ENCODE measurements around the gene ADIPOR2. TPM values are rescaled to one million over a fixed set of nuclear protein-coding genes. Genes with fewer than 3 reads are reported as not detected.

ADIPOR2 gene
- total and polyA plus RNA-seq, 5 donors from 2014 or later: 1.8 to 26.3 (median 2.6) TPM

DNA sequence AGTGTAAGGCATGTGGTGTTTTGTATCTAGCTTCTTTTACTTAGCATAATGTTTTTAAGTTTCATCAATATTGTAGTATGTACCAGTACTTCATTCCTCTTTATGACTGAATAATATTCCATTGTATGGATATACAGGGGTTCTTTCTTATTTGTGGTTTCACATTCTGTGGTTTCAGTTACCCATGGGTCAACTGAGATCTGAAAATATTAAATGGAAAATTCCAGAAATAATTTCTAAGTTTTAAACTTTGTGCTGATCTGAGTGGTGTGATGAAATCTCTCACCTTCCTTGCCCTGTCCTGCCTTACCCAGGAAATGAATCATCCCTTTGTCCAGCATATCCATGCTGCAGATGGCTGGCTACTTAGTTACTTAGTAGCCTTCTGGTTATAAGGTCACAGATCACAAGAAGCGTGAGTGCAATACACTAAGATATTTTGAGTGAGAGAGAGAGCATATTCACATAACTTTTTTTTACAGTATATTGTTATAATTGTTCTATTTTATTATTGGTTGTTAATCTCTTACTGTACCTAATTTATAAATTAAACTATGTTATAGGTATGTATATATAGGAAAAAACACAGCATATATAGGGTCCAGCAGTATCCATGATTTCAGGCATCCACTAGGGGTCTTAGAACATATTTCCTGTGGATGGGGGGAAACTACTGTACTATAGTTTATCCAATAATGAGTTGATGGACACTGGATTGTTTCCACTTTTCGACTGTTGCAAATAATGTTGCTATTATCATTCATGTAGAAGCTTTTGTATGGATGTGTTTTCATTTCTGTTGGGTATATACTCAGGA is 69.9 kb downstream of the ADIPOR2 start:
- Mint-ChIP-seq H3K4me1 (peaks cover 0 to 30% (median 16%) of the 10 kb centered on the region in 4 donors), H3K36me3 (peaks cover 38% of the 10 kb centered on the region), H3K27me3 (no peaks in the 10 kb centered on the region), H3K27ac (no peak overlapping the region), H3K4me3 (no peak overlapping the region), H3K9me3 (peaks cover 0 to 1% (median 0%) of the 10 kb centered on the region in 7 donors)
- no peak for ATAC-seq (ENCODE audit: low read depth in 2 of 2)
- Histone ChIP-seq H3K27ac (ENCODE audit: insufficient read depth, low read length, poor library complexity, severe bottlenecking) (no peak overlapping the region), H3K9me3 (ENCODE audit: control insufficient read depth in 2 of 2, low read length in 2 of 2) (no peaks in the 10 kb centered on the region), H3K27me3 (ENCODE audit: control insufficient read depth, insufficient read depth, low read length) (no peaks in the 10 kb centered on the region), H3K4me3 (ENCODE audit: low read depth, low read length) (no peak overlapping the region), H3K36me3 (ENCODE audit: control insufficient read depth, insufficient read depth, low read length) (peaks cover 20% of the 10 kb centered on the region), H3K4me1 (ENCODE audit: control insufficient read depth, insufficient read depth, low read length, poor library complexity, severe bottlenecking) (no peaks in the 10 kb centered on the region)
- DNase-seq: no peak

DNA sequence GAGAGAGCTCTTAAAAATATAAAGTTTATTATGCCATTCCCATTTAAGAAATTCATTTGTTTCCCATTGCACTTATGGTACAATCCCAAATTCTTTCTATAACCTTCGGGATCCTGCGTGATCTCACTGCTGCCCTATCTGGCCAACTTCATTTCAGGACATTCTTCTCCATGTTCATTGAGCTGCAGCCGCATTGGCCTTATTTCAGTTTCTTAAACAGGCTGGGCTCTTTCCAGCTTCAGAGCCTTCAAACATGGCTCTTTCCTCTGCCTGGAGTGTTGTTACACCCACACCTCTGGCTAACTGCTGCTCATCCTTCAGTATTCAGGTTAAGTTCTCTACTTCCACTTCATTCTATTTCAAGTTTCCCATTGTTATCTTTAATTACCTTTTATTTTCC is 71.0 kb downstream of the ADIPOR2 start:
- Mint-ChIP-seq H3K27me3 (no peaks in the 10 kb centered on the region), H3K4me1 (peaks cover 0 to 32% (median 17%) of the 10 kb centered on the region in 4 donors), H3K9me3 (peaks cover 0 to 1% (median 0%) of the 10 kb centered on the region in 7 donors), H3K27ac (no peak overlapping the region), H3K4me3 (no peak overlapping the region), H3K36me3 (peaks cover 33% of the 10 kb centered on the region)
- Histone ChIP-seq H3K4me1 (ENCODE audit: control insufficient read depth, insufficient read depth, low read length, poor library complexity, severe bottlenecking) (no peaks in the 10 kb centered on the region), H3K27me3 (ENCODE audit: control insufficient read depth, insufficient read depth, low read length) (no peaks in the 10 kb centered on the region), H3K9me3 (ENCODE audit: control insufficient read depth in 2 of 2, low read length in 2 of 2) (no peaks in the 10 kb centered on the region), H3K36me3 (ENCODE audit: control insufficient read depth, insufficient read depth, low read length) (peaks cover 16% of the 10 kb centered on the region), H3K27ac (ENCODE audit: insufficient read depth, low read length, poor library complexity, severe bottlenecking) (no peak overlapping the region), H3K4me3 (ENCODE audit: low read depth, low read length) (no peak overlapping the region)
- no peak for DNase-seq
- ATAC-seq (ENCODE audit: low read depth in 2 of 2): no peak

DNA sequence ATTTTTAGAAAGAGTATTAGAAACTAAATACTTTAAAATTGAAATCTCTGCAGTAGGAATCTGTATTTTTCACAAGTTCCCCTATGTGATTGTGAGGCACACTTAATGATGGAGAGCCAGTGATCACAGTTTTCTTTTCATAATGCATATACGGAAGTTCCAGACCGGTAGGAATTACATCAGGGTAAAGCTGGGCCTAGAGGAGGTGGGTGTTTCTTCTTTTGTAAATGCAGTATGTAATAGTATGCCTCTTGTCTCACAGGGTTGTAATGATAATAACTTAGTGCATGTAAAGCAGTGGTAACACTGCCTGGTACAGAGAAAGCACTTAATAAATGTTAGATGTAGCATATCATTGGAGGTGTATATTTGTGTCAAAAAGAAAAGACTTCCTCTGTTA is 72.3 kb downstream of the ADIPOR2 start:
- ATAC-seq (ENCODE audit: low read depth in 2 of 2) (no peak), DNase-seq (no peak)
- H3K4me3 ChIP-seq (ENCODE audit: low read depth, low read length): no peak overlapping the region
- Mint-ChIP-seq H3K4me3 (no peak overlapping the region), H3K27me3 (no peaks in the 10 kb centered on the region), H3K4me1 (peaks cover 0 to 35% (median 21%) of the 10 kb centered on the region in 4 donors), H3K36me3 (peaks cover 28% of the 10 kb centered on the region), H3K9me3 (no peaks in the 10 kb centered on the region), H3K27ac (no peak overlapping the region)
- H3K36me3 ChIP-seq (ENCODE audit: control insufficient read depth, insufficient read depth, low read length): peaks cover 10% of the 10 kb centered on the region
- H3K27me3 ChIP-seq (ENCODE audit: control insufficient read depth, insufficient read depth, low read length): no peaks in the 10 kb centered on the region
- no peaks in the 10 kb centered on the region for H3K9me3 ChIP-seq (ENCODE audit: control insufficient read depth in 2 of 2, low read length in 2 of 2)
- no peaks in the 10 kb centered on the region for H3K4me1 ChIP-seq (ENCODE audit: control insufficient read depth, insufficient read depth, low read length, poor library complexity, severe bottlenecking)
- H3K27ac ChIP-seq (ENCODE audit: insufficient read depth, low read length, poor library complexity, severe bottlenecking): no peak overlapping the region

DNA sequence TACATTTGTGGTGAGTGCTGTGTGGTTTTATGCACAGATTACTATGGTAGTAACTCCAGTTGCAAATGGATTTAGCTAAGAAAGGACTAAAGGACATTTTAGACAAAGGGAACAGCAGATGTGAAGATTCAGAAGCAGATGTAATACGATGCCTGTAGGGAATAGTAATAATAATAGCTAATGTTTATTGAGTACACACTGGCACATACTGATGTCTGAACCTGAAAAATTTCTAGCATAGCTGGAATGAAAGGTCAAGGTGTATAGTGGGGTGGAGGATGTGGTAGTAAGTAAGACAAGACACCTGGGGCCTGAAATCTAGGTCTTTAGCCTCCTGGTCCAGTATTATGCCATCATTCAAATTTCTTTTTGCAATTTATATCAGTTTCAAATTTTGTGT is 75.2 kb downstream of the ADIPOR2 start:
- H3K27me3 Mint-ChIP-seq: no peaks in the 10 kb centered on the region
- no peak for ATAC-seq (ENCODE audit: low read depth in 2 of 2)
- peak overlapping the region in 1 of 3 donors; percentile 45 for H3K27ac Mint-ChIP-seq
- Histone ChIP-seq H3K27me3 (ENCODE audit: control insufficient read depth, insufficient read depth, low read length) (no peaks in the 10 kb centered on the region), H3K9me3 (ENCODE audit: control insufficient read depth in 2 of 2, low read length in 2 of 2) (no peaks in the 10 kb centered on the region), H3K36me3 (ENCODE audit: control insufficient read depth, insufficient read depth, low read length) (peaks cover 11% of the 10 kb centered on the region), H3K4me3 (ENCODE audit: low read depth, low read length) (no peak overlapping the region), H3K27ac (ENCODE audit: insufficient read depth, low read length, poor library complexity, severe bottlenecking) (no peak overlapping the region), H3K4me1 (ENCODE audit: control insufficient read depth, insufficient read depth, low read length, poor library complexity, severe bottlenecking) (no peaks in the 10 kb centered on the region)
- no peak for DNase-seq
- no peak overlapping the region for H3K4me3 Mint-ChIP-seq
- no peaks in the 10 kb centered on the region for H3K9me3 Mint-ChIP-seq
- peaks cover 7% of the 10 kb centered on the region for H3K36me3 Mint-ChIP-seq
- H3K4me1 Mint-ChIP-seq: peaks cover 0 to 33% (median 19%) of the 10 kb centered on the region in 4 donors

DNA sequence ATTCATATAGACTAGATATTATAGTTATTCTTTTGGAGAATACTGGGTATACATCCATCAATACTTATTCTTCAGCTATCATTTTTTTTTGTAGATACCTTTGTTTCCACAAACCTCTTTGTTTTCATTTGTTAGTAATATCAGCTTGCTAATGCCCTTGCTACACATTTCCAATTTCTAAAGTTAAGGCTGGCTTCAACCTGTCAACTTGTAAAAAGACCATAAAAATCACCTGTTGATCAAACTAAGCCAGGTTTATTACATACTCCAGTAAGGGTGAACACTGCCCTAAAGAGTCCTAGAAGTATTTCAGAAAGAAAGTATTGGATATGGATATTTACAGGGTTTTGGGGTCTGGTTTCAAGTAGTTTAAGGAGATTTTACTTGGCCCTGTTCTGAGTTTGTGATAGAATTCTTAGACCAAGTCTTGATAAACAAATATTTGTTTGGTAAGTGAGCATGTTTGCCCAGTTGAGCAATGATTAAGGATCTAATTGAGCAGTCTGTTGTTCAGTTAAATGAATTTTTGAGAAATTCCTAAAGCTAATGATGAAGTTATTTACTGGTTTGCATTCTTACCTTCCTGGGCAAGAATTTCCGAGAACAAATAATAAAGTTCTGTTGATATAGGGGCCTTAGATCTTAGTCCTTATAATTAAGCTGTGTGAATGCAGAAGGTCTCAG is 76.7 kb downstream of the ADIPOR2 start:
- ATAC-seq (ENCODE audit: low read depth in 2 of 2) (no peak), DNase-seq (no peak)
- Mint-ChIP-seq H3K9me3 (no peaks in the 10 kb centered on the region), H3K36me3 (no peaks in the 10 kb centered on the region), H3K4me3 (no peak overlapping the region), H3K4me1 (peaks cover 0 to 33% (median 22%) of the 10 kb centered on the region in 4 donors), H3K27ac (peak overlapping the region in 1 of 3 donors; percentile 36), H3K27me3 (no peaks in the 10 kb centered on the region)
- Histone ChIP-seq H3K27ac (ENCODE audit: insufficient read depth, low read length, poor library complexity, severe bottlenecking) (no peak overlapping the region), H3K9me3 (ENCODE audit: control insufficient read depth in 2 of 2, low read length in 2 of 2) (no peaks in the 10 kb centered on the region), H3K4me1 (ENCODE audit: control insufficient read depth, insufficient read depth, low read length, poor library complexity, severe bottlenecking) (no peaks in the 10 kb centered on the region), H3K4me3 (ENCODE audit: low read depth, low read length) (no peak overlapping the region), H3K27me3 (ENCODE audit: control insufficient read depth, insufficient read depth, low read length) (no peaks in the 10 kb centered on the region), H3K36me3 (ENCODE audit: control insufficient read depth, insufficient read depth, low read length) (peaks cover 12% of the 10 kb centered on the region)

- Histone ChIP-seq H3K27ac (ENCODE audit: insufficient read depth, low read length, poor library complexity, severe bottlenecking) (no peak overlapping the region), H3K27me3 (ENCODE audit: control insufficient read depth, insufficient read depth, low read length) (no peaks in the 10 kb centered on the region), H3K4me1 (ENCODE audit: control insufficient read depth, insufficient read depth, low read length, poor library complexity, severe bottlenecking) (no peaks in the 10 kb centered on the region), H3K4me3 (ENCODE audit: low read depth, low read length) (no peak overlapping the region), H3K36me3 (ENCODE audit: control insufficient read depth, insufficient read depth, low read length) (peaks cover 20% of the 10 kb centered on the region), H3K9me3 (ENCODE audit: control insufficient read depth in 2 of 2, low read length in 2 of 2) (no peaks in the 10 kb centered on the region)
- no peaks in the 10 kb centered on the region for H3K27me3 Mint-ChIP-seq
- peaks cover 8% of the 10 kb centered on the region for H3K36me3 Mint-ChIP-seq
- no peak for DNase-seq
- no peak overlapping the region for H3K4me3 Mint-ChIP-seq
- H3K4me1 Mint-ChIP-seq: peaks cover 8 to 35% (median 20%) of the 10 kb centered on the region in 4 donors
- no peak for ATAC-seq (ENCODE audit: low read depth in 2 of 2)
- no peaks in the 10 kb centered on the region for H3K9me3 Mint-ChIP-seq
- peak overlapping the region in 1 of 3 donors; percentile 32 for H3K27ac Mint-ChIP-seq
Measured at GRCh38 chr12:1768615-1769014, 77.7 kb downstream of the ADIPOR2 start.

DNA sequence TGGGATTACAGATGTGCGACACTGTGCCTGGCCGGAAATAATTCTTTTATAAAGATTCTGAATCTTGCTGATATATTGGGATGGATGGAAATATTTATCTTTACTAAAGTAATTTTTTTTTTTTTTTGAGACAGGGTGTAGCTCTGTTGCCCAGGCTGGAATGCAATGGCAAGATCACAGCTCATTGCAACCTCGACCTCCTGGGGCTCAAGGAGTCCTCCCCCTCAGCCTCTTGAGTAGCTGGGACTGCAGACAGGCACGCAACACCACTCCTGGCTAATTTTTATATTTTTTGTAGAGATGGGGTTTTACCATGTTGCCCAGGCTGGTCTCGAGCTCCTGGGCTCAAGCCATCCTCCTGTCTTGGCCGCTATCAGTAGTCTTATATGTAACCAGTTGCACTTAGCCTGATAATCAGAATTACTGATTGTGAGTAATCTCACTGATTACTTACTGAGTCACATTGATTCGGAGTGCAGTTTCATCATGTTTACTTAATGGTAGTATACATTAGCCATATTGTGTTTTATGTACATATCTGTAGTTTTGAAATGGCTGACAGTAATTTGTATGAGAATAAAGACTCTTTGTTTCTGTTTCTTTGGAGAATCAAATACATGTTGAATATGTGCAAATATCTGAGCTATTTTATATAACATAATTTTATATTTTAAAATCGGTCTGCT is 79.1 kb downstream of the ADIPOR2 start:
- Mint-ChIP-seq H3K27ac (no peak overlapping the region), H3K36me3 (peaks cover 17% of the 10 kb centered on the region), H3K27me3 (no peaks in the 10 kb centered on the region), H3K4me3 (no peak overlapping the region), H3K4me1 (peaks cover 13 to 35% (median 23%) of the 10 kb centered on the region in 4 donors), H3K9me3 (no peaks in the 10 kb centered on the region)
- DNase-seq: no peak
- ATAC-seq (ENCODE audit: low read depth in 2 of 2): no peak
- Histone ChIP-seq H3K4me1 (ENCODE audit: control insufficient read depth, insufficient read depth, low read length, poor library complexity, severe bottlenecking) (no peaks in the 10 kb centered on the region), H3K36me3 (ENCODE audit: control insufficient read depth, insufficient read depth, low read length) (peaks cover 25% of the 10 kb centered on the region), H3K9me3 (ENCODE audit: control insufficient read depth in 2 of 2, low read length in 2 of 2) (no peaks in the 10 kb centered on the region), H3K4me3 (ENCODE audit: low read depth, low read length) (no peak overlapping the region), H3K27me3 (ENCODE audit: control insufficient read depth, insufficient read depth, low read length) (no peaks in the 10 kb centered on the region), H3K27ac (ENCODE audit: insufficient read depth, low read length, poor library complexity, severe bottlenecking) (no peak overlapping the region)

Data from CD4-positive, CD25-positive, alpha-beta regulatory T cell (primary cell).